GM18502 (cell line): ENCODE measurements around the gene FMNL2.

Source experiments
- ATAC-seq: cut with Tn5 transposase; IDR thresholded peaks from one replicate; pipeline ENCODE4 v1.9.1; 2021; ENCODE audit warnings: mild to moderate bottlenecking; ENCODE audit not compliant: unreplicated experiment, poor library complexity

The FMNL2 gene

DNA sequence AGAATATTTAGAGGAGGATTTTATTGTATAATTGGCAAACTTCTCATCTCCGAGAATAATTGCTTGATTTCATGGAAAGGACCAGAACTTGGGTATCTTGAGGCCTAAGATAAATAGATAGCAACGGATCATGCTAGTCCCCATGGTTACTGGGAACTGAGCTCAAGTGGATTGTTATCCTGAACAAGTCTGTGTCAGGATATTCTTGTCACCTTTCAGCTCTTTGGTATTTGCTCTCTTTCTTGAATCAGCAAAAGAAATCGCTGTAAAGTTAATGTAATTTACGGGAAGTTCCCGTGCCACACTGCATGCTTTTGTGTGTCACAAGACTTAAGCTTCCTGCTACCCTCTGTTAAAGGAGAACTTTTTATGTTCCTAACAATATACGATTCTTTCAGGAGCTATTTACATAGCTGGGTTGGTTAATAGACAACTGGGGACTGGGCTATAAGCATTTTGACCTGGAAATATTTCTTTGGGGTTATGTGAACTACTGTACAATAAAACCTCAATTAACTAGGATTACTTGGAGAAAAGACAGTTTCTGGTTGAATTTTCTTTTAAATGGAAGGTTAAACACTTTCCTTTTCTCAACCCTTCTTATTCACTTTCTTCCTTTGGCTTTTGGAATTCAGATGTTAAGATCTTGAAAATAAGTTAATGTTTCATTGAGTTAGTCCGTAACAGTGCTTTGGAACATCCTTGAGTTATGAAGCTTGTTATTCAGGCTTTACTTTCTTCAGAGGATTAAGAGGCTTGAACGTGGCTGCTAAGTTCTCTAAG is 151.2 kb downstream of the FMNL2 start:
- no peak for ATAC-seq

DNA sequence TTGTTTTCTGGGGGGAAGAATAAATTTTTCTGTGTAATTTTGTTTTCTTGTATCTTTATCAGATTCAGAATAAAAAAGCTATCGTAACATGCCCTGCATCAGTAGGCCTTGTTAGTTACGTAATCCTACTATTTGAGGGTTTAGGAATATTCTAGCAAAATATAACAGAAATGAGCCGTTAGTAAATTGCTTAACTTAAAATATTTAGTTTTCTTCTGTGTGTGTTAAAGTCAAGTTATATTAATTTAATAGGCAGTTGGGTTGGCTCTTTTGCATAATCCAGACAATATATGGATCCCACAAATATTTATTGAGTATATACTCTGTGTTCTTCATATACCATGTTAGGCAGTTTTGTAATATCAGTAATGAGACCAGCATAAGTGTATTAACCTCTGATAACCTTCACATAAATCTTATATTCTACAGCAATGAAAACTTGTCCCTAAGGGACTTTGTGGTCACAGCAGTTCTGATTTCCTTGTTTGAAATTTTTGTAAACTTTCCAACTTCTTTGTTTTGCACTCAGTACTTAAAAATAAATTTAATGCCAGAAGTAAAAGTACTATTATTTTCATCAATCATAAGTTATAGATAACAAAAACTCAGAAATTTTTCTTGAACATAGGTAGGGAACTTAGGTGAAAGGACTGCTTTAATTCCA is 151.9 kb downstream of the FMNL2 start:
- no peak for ATAC-seq

DNA sequence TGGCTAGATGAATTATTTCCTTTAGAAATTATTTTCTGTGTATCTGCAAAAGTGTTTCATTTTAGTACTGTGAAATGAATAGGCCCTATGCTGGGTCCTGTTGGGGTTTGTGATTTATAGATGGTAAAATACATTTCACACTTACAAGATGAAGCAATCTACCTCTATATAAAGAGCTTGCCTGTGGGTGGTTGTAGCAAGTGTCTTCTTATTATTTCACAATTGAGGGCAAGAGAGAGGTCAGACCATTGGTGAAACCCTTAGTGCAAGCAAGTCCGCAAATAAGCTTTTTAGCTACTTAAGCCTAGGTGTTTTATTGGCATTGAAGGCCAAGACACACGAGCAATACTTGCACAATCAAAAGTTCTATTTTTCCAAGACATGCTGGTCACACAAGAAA is 153.1 kb downstream of the FMNL2 start:
- no peak for ATAC-seq

DNA sequence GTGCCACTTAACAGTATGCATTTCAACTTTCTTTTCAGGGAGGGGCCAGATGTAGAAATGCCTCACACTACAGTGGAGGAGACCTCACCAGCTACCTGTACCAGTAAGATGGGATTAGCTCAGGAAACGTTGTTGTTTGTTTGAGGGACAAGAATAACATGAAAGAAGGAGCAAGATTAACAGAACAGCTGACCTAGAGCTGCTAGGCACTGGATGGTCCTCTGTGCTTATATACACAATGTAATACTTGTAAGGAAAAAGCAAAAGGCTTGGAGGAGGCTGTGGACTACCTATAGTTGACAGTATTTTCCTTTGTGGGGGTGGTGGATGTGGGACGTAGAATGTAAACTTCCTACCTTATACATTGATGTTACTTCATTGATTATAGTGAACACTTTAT is 154.4 kb downstream of the FMNL2 start:
- no peak for ATAC-seq

DNA sequence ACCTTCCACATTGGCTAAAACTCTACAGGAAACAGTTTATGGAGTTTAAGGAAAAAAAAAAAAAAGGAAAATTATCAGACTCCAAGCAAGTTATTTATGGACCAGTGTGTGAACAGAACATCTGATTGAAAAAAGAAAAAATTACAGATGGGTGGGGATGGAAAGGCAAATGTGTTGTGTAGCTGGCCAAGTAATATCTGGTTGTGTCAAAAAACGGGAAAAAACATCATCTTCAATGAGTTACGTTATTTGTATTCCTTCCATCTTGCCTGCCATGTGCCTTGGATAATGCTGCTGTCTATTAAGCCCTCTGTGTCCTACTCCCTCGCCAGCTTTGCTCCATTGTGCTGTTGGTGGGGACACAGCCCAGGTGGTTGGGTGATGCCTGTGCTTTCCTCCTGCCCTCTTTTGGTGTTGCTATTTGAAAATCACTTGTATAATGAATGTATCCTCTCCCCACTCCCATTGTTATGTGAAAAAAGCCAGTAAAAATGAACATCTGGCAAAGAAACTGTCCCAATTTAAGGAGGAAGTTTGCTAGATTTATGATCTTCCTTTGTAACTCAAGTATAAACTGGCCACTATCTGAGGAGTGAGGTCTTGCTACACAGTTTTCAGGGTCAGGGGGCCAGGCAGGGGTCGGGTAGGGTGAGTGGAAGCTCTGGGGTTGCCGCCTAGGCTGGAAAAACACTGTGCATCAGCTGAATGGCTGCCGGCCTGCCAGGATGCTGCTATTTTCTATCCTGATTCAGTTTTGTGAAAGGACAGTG is 155.9 kb downstream of the FMNL2 start:
- ATAC-seq, result no peak

DNA sequence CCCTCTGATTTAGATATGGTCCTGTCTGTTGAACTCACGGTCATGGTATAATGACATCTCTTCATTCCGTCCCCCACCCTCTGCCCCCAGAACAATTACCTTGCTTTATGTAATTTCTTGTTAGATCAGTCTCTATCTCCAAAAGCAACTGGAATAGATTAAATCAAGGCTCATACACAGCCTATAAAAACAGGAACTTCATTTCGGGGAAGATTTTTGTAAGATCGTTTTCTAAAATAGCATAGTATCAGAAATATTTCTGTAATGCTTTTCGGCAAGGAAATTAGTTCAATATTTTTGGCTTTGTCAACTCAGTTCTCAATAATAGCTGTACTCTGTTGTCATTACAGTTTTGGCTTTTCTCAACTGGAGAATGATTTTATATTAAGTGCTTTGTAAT is 157.2 kb downstream of the FMNL2 start:
- no peak for ATAC-seq

DNA sequence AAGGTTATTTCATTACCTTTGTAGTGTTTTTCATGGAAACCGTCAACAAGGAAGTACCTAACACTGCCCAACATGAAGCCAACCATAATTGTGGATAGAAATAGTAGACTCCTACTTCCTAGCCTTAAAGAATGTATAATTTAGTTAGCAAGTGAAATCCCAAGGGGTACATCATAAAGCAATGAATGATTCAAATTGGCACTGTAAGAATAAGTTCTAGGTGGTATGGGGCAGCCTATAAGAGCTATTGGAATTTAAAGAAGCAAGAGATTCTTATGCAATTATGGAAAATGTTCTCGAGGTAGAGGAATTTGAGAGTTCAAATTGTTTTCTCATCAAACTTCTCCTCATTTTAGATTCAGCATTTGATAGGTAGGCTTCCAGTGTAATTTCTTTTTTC is 157.9 kb downstream of the FMNL2 start:
- no peak for ATAC-seq

DNA sequence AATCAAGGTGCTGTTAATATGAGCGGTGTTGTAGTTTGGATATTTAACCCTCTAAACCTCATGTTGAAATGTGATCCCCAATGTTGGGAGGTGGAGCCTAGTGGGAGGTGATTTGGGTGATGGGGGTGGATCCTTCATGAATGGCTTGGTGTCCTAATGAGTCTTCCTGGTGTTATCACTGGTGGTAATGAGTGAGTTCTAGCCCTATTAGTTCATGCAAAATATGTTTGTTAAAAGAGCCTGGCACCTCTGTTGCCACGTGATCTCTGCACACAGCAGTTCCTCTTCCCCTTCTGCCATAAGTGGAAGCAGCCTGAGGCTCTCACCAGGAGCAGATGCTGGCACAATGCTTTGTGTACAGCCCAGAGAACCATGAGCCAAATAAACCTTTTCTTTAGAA is 158.4 kb downstream of the FMNL2 start:
- no peak for ATAC-seq

DNA sequence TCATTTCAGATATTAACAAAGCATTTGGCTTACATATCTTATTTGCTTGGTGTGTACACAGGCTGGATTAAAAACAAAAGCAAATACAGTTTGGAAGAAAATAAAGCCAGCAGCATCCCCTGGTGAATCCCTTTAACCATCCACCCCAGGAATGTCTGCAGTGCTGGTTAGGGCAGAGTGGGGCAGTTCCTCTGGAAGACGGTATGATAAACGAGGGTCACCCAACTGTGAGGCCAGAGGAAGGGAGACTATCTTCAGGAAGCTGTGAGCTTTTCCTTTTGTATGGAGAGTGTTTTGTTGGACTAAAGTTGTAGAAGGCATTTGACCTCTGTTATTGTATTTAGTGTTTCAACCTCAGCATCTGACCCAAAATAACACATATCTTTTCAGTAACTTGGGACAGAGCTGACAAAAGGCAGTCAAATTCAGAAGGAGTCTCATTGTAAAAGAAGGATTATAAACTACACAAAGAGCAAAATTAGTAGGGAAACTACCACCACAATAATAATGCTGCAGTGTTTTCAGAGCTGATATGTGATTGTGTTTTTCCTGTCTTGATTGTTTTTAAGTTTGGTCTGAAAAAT is 159.1 kb downstream of the FMNL2 start:
- no peak for ATAC-seq

DNA sequence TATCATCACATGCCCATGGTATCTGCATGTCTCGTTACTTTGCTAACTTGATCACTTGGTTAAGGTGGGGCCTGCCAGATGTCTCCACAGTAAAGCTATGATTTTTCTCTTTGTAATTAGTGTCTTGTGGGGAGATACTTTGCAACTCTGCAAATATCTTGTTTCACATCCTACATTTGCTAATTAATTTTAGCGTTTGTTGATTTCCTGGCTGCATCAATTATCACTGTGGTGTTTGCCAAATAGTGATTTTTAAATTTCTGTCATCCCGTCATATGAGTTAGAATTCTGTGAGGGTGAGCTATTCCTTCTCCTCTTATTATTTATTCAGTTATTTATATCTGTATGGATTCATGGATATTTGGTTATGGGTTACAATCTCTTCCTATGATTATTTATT is 161.4 kb downstream of the FMNL2 start:
- no peak for ATAC-seq

DNA sequence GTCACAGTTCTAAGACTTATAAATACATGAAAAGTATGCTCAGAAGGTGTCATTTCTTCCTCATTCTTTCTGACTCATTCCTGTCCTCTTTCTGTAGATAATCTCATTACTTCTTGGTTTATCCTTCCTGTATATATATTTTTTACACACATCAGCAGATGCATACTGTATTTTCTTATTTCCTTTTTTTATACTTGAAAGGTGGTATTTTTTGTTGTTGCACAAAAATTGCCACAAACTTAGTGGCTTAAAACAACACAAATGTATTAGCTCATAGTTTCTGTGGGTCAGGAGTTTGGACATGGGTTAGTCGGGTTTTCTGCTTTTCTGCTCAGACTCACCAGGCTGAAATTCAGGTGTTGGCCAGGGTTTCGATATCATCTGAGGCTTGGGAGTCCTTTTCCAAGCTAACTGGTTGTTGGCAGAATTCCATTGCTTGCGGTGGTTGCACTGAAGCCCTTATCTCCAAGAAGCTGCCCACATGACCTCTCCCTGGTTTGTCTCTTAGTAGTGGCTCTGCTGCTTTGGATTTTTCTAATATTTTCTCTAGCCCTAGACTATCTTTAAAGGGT is 162.6 kb downstream of the FMNL2 start:
- peak; percentile 83 for ATAC-seq

DNA sequence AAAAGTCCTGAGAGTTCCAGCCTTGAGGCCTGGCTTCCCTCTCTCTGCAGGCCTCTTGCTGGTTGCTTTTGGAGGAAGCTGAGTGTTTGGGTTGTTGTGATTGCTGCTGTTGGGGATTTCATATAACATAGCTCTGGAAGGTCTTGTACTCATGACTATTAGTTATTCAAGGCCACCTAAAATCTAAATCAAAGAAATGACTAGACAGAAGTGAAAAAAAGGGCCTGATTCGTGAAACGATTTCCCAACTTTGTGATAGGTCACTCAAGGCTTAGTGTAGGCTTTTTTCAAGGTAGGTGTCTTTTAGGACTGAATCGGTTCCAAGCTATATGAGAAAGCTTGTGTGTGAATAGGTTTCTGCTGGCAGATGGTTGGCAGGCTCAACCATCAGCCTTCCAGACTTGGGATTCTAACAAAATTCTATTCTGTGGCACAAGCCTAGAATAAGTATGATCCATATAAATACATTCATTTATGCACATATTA is 164.4 kb downstream of the FMNL2 start:
- ATAC-seq, result peak; percentile 11

DNA sequence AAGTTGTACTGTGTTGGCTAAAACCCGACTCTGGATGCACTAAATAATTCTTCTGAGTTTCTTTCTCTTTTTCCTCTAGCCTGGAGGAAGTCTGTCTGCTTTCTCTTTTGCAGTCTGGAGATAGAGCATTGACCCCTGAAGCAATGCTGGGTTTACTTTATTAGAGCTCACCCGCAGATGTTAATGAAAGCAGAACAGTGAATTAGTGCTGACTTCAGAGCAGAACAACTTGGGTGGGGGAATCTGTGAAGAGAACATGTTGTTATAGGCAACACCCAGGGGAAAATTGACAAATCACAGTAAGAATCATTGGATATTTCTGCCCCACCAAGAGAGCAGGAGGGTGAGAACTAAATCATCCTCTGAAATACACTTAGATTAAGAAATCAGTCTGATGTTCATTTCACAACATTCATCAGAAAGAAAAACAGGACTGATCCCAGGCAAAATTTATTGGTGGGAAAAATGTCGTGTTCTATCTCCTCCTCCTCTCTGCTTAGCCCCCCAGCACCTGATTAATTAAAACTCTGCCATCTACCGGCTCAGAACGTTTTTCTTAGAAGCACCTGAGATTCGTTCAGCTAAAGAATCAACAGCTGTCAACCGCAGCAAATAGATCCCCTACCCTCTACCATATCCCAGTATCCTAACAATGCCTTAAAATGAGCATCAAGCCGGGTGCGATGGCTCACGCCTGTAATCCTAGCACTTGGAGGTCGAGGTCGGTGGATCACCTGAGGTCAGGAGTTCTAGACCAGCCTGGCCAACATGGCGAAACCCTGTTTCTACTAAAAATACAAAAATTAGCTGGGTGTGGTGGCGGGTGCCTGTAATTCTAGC is 165.1 kb downstream of the FMNL2 start:
- peak; percentile 51 for ATAC-seq

DNA sequence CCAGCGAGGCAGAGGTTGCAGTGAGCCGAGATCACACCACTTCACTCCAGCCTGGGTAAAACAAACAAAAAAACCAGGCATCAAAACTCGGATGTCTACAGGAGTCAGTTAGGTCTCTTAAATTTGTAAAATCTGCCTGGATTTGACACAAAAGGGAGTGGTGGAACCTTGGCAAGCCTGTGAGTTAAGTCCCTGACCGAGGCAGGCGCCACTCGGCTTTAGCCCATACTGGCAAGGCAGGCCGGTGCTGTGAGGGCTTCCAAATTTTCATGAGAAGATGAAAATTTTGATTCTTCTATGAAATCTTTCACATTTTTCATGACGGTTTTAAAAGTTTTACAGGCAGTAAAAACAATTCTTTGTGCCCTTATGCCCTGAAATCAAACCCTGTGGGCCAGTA is 165.8 kb downstream of the FMNL2 start:
- no peak for ATAC-seq

DNA sequence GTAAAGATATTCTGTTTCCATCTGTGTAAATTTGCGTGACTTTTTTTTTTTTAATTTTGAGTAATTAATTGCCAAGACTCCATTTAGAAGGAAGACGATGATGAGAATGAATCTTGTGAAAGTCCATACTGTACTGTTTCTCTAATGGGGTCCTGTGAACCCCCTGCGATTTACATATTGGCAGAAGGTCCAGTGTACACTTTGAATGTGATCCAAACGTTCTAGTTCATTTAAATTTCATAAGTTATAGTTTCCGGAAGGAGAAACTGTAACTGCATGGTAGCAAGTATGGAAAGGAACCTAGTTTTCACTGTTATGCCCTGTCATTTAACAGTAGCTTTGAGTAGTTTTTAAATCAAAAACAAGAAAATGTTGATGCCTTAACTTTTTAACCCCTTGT is 166.7 kb downstream of the FMNL2 start:
- no peak for ATAC-seq

DNA sequence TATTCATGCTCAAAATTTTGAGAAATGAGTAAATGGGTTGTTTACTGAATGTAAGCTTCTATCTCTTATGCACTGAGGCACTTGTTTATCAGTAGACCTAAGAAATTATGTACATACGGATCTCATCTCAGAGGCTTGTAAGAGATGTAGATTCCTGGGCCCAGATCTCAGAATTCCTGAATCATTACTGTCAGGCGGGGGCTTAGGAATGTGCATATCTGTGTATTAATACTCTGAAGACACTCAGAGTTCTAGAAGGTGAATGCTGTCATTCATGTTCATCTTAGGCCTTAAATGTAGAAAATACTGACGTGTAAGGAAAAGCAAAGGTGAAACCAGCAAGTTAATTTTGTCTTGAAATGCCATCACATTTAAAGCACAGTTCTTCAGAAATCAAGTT is 169.6 kb downstream of the FMNL2 start:
- no peak for ATAC-seq

DNA sequence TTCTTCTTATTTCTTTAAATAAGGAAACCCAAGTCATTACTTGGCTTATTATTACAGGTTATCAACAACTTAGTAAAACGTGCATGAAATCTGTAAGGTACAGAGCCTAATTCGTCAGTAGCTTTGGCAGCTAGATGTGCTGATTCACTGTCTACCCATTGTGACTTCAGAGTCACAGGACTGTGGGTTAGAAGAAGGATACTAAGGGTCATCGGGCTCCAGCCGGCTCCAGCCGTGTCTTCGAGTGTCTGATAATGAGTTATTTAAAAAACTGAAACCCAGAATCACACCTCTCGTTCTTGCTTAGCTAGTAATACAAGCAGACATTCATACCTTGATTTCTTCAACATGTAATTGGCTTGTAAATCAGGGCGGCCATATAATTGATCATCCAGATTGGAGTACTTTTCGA is 170.5 kb downstream of the FMNL2 start:
- no peak for ATAC-seq

DNA sequence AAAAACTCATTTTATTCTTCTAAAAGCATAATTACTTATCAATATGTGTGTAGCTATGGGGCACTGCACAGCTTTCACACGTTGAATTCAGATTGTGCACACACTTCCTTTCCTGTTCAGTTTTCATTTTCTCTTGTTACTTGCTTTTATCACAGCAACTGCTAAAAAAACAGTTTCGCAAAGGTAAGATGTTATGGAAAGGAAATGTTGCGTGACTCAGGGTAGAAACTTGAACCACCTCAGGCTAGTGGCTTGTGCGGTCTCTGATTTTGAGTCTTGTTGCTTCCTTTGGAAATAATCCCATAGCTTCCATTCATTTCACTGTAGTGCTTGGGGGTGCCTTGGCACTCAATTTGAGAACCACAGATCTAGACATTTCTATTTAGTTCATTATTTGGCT is 171.9 kb downstream of the FMNL2 start:
- peak; percentile 71 for ATAC-seq

DNA sequence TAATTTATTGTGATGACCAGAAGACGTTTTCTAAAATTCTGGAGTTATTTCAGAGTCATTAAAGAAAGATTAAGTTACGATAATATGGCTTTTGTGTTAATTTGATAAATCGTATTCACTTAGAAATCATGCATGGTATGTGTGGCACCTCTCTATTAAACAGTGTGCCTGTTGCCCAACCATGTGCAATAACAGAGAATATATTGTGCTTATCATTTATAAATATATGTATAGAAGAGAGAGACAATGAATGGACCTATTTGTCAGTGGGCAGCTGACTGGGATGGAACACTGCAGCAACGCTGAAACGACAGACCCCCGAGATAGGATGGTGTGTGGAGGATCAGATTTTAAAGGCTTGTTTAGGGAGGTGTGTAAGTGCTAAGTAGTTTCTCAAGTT is 172.9 kb downstream of the FMNL2 start:
- no peak for ATAC-seq

DNA sequence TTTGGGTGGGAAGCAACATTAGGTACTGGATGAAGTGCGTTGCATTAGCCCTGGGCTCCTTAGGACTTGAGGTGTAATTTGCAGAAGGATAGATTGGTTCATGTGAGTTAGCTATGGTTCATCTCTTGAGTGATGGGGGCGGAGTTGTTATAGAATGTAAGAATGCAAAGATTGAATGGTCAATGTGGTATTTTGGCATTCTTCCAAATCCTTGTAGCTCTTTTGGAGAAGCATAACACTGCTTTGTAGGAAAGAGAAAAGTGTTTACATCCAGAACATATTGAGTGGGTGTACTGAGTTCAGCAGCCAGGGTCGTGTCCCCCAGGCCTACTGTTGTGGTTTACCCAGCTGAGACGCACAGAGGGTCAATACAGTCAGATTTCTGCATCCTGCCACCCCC is 173.5 kb downstream of the FMNL2 start:
- no peak for ATAC-seq
